Smooth muscle cell (in vitro differentiated cells): ENCODE data around the gene GJB1. TPM values are rescaled to one million over a fixed set of nuclear protein-coding genes. Genes with fewer than 3 reads are reported as not detected.

Experiments
- DNase-seq: peaks from one replicate; lab custom pipeline; 2025; ENCODE audit not compliant: unreplicated experiment; lab: John Stamatoyannopoulos, UW
- H2AFZ ChIP-seq: fragments of 200-600 bp; sonication (generic); 2 replicates; pipeline ENCODE4 v1.6.0; 2016; ENCODE audit warnings: antibody characterized with exemption, low read depth, mild to moderate bottlenecking
- H3F3A ChIP-seq: fragments of 200-600 bp; sonication (generic); 2 replicates; pipeline ENCODE4 v1.6.0; 2017; ENCODE audit warnings: antibody characterized with exemption, low read depth
- H3K27ac ChIP-seq: fragments of 200-600 bp; sonication (generic); 2 replicates; pipeline ENCODE4 v1.5.1; 2016; ENCODE audit warnings: low read depth, mild to moderate bottlenecking
- H3K27me3 ChIP-seq: fragments of 200-600 bp; sonication (generic); 2 replicates; pipeline ENCODE4 v1.6.1; 2016; ENCODE audit warnings: low read depth, mild to moderate bottlenecking
- H3K36me3 ChIP-seq: fragments of 200-600 bp; sonication (generic); 2 replicates; pipeline ENCODE4 v1.5.1; 2016; ENCODE audit warnings: low read depth
- H3K4me1 ChIP-seq: fragments of 200-600 bp; sonication (generic); 2 replicates; pipeline ENCODE4 v1.5.1; 2016; ENCODE audit warnings: low read depth
- H3K4me2 ChIP-seq: fragments of 200-600 bp; sonication (generic); 2 replicates; pipeline ENCODE4 v1.6.0; 2016; ENCODE audit warnings: mild to moderate bottlenecking
- H3K4me3 ChIP-seq: fragments of 200-600 bp; sonication (generic); 2 replicates; pipeline ENCODE4 v1.5.1; 2016; ENCODE audit warnings: mild to moderate bottlenecking
- H3K79me2 ChIP-seq: fragments of 200-600 bp; sonication (generic); 2 replicates; pipeline ENCODE4 v1.6.0; 2016; ENCODE audit warnings: low read depth, mild to moderate bottlenecking
- H3K9ac ChIP-seq: fragments of 200-600 bp; sonication (generic); 2 replicates; pipeline ENCODE4 v1.6.0; 2016; ENCODE audit warnings: low read depth
- H3K9me3 ChIP-seq: fragments of 200-600 bp; sonication (generic); replicated peaks from 2 replicates; pipeline ENCODE4 v1.5.1; 2016; ENCODE audit warnings: low read depth
- H4K20me1 ChIP-seq: fragments of 200-600 bp; sonication (generic); 2 replicates; pipeline ENCODE4 v1.6.0; 2016; ENCODE audit warnings: low read depth
- CTCF ChIP-seq: fragments of 200-600 bp; sonication (generic); IDR thresholded peaks from 2 replicates; pipeline ENCODE4 v1.5.1; 2017; ENCODE audit warnings: borderline replicate concordance, mild to moderate bottlenecking, antibody characterized with exemption; ENCODE audit not compliant: insufficient read depth, poor library complexity, severe bottlenecking
- WGBS: methylation state at CpG from one replicate; pipeline ENCODE4 v1.1.7; 2016; ENCODE audit warnings: low lambda C conversion rate; 5-methylcytosine and 5-hydroxymethylcytosine counted together
- polyA plus RNA-seq: library from polyadenylated mRNA; unstranded; fragments of >200 nt; fragmentation: Nextera tagmentation; extraction: Ambion mirVana; gene quantifications from 2 replicates; pipeline ENCODE4 v1.2.1, GENCODE V29; 2016
- total RNA-seq: library from RNA; depleted of rRNA; stranded (reverse); fragments of >200 nt; gene quantifications from 2 replicates; pipeline ENCODE4 v1.2.3, GENCODE V29; 2014

GJB1 gene
- total and polyA plus RNA-seq, 2 experiments from 2014 or later, result not detected

DNA sequence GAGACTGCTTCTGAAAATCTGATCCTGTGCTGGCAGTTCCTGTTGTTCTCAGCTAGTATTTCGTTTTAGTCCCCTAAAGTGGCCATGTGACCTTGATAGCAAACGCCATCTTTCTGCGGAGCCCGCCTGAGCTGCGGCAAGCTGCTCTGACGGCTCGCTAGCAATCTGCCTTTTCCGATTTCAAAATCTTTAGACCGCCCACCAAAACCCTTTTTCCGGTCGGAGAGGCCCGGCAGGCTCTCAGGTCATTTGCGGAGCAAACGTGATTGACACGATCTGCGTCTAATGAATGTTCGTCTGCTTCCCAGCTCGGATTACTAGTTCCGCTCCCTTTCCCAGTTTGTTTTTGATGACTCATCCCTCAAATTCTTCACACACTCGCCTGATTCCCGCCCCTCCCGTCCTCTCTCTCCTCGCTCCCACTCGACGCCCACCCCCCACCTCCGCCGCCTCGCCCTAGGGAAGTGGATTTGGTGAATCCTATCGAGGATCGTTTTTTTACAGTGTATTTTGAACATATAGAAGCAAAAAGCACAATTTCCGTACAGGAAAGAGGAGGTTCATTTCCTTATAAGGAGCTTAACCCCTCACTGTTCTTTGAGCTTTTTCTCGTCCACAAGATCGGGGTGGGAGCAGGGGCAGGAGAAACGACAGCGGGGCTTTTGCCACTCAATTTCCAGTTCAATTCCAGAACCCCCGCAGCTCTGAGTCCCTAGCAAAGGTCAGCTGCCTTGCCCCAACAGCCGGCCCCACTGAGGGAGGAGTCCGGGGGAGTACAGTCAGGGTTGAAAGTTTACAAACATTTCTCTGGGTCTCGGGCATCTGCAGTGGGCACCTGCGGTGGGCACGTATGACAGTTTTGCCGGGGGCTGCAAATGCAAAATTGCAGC, 40.9 kb upstream of the GJB1 start:
- no peaks in the 10 kb centered on the region for H3K27me3 ChIP-seq
- peak overlapping the region; percentile 50 for H3K4me3 ChIP-seq
- no peaks in the 10 kb centered on the region for H3K9me3 ChIP-seq
- H3K4me2 ChIP-seq, result peak overlapping the region; percentile 84
- peak overlapping the region; percentile 86 for H3K27ac ChIP-seq
- no peaks in the 10 kb centered on the region for H3K36me3 ChIP-seq
- no peaks in the 10 kb centered on the region for H3F3A ChIP-seq
- DNase-seq, result peak; percentile 12
- no peak for TF ChIP-seq CTCF
- peak overlapping the region; percentile 61 for H2AFZ ChIP-seq
- peaks cover 13% of the 10 kb centered on the region for H3K4me1 ChIP-seq
- no peaks in the 10 kb centered on the region for H3K79me2 ChIP-seq
- H3K9ac ChIP-seq, result peak overlapping the region; percentile 79
- WGBS, result 50% methylated on average over 41 of the region's 42 CpGs
- no peaks in the 10 kb centered on the region for H4K20me1 ChIP-seq

DNA sequence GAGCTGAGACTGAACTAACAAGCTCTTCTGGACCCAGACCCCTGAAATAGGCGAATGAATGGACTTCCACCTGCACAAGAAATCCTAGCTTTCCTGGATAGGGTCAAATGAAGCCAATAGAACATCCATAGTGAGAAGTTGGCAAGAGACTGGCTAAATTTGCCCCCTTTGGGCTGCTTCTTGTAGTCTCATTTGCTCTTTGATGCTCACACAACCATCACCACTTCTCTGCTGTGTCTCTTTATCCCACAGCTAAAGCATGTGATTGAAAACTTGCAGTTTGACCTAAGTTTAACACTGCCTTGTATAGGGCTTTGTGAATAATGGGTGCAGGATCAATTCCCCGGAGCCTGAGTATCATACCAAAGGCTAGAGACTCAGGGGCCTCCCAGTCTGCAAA, 40.2 kb upstream of the GJB1 start:
- H3K9ac ChIP-seq, result peak overlapping the region; percentile 34
- 39% methylated on average over 2 of the region's 2 CpGs for WGBS

GRCh38 chrX:71183341-71183740, 39.7 kb upstream of the GJB1 start:
- no peak for TF ChIP-seq CTCF
- Histone ChIP-seq H3K4me1 (peaks cover 13% of the 10 kb centered on the region), H4K20me1 (no peaks in the 10 kb centered on the region), H3K9ac (peak overlapping the region; percentile 34), H3K27me3 (no peaks in the 10 kb centered on the region), H2AFZ (no peak overlapping the region), H3F3A (no peaks in the 10 kb centered on the region), H3K4me2 (no peak overlapping the region), H3K9me3 (no peaks in the 10 kb centered on the region), H3K27ac (peak overlapping the region; percentile 86), H3K36me3 (no peaks in the 10 kb centered on the region), H3K79me2 (no peaks in the 10 kb centered on the region), H3K4me3 (no peak overlapping the region)
- WGBS, result 37% methylated on average over 6 of the region's 6 CpGs
- no peak for DNase-seq

More for the DNA sequence above, 40.2 kb upstream of the GJB1 start:
- Histone ChIP-seq H3K79me2 (no peaks in the 10 kb centered on the region), H3K9me3 (no peaks in the 10 kb centered on the region), H3K27me3 (no peaks in the 10 kb centered on the region), H3K4me1 (peaks cover 13% of the 10 kb centered on the region), H4K20me1 (no peaks in the 10 kb centered on the region), H3K36me3 (no peaks in the 10 kb centered on the region), H3K4me2 (peak overlapping the region; percentile 84), H3F3A (no peaks in the 10 kb centered on the region), H3K4me3 (peak overlapping the region; percentile 50), H2AFZ (no peak overlapping the region), H3K27ac (peak overlapping the region; percentile 86)
- TF ChIP-seq CTCF, result no peak
- no peak for DNase-seq
